Central memory CD8-positive, alpha-beta T cell (primary cell): ENCODE data around the gene ATXN10.
A peak's percentile ranks its signal among the peaks of the same experiment; 100 is the strongest.
"Not testable (repeated sequence)": the region's sequence is repeated elsewhere in the genome, so short reads cannot be mapped to it uniquely, and the experiment has no call there.

Source experiments
- ATAC-seq: fragments of 150-1000 bp; cut with Tn5 transposase; replicated peaks from 2 replicates; pipeline ENCODE4 v1.10.0; 2022; ENCODE audit warnings: mild to moderate bottlenecking, moderate FRiP score, moderate number of reproducible peaks; ENCODE audit not compliant: poor library complexity, severe bottlenecking; ENCODE audit errors: extremely low read depth
- DNase-seq, 2 donors: peaks; one replicate each; pipeline ENCODE4 v3.0.0; 2021; ENCODE audit warnings: low spot score in 2 of 2
- H3K27ac Mint-ChIP-seq: one replicate; pipeline ENCODE4 v1.8.0; 2022; ENCODE audit warnings: low read depth, mild to moderate bottlenecking, moderate library complexity, mixed read lengths
- H3K27me3 Mint-ChIP-seq: one replicate; pipeline ENCODE4 v1.8.0; 2022; ENCODE audit warnings: mixed read lengths
- H3K36me3 Mint-ChIP-seq: one replicate; pipeline ENCODE4 v1.8.0; 2022; ENCODE audit warnings: mild to moderate bottlenecking, moderate library complexity, mixed read lengths; ENCODE audit not compliant: insufficient read depth
- H3K4me1 Mint-ChIP-seq: one replicate; pipeline ENCODE4 v1.8.0; 2022; ENCODE audit warnings: mixed read lengths
- H3K4me3 Mint-ChIP-seq: one replicate; pipeline ENCODE4 v1.8.0; 2022; ENCODE audit warnings: mild to moderate bottlenecking, moderate library complexity, mixed read lengths
- H3K9me3 Mint-ChIP-seq: one replicate; pipeline ENCODE4 v1.8.0; 2022; ENCODE audit warnings: mixed read lengths

ATXN10 gene

DNA sequence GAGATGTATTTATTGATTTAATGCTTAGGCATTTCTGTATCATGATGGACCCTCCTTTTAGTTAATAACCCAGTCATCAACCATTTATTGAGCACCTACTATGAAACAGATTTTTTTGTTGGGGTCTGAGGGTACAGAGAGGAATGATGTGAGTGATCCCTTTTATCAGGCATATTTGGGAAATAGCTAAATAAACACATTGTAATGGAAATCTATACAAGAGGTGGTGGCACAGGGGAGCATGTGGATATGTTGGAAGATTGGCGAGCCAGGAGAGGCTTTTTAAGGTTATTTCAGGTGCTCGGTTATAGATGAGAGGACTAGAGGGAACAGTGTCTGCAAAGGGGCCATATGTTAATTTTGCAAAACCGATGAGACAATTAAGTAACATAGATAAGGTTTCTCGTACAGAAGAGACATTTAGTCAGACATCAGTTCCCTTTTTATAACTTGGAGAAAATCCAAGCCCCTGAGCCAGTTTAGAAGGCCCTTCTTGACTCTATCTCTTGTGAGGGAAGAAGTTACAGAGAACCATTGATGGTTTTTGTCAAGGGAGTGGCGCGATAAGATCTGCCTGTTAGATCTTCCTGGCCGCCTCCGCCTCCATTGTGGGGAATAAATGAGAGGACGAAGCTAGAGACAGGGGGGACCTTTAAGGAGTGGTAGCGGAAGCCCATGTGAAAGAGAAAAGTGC lies 2.0 kb downstream of the ATXN10 start:
- H3K4me3 Mint-ChIP-seq, result peak overlapping the region; percentile 7
- no peak for DNase-seq
- peak overlapping the region; percentile 86 for H3K27ac Mint-ChIP-seq
- H3K4me1 Mint-ChIP-seq, result peaks cover 36% of the 10 kb centered on the region
- no peaks in the 10 kb centered on the region for H3K27me3 Mint-ChIP-seq
- H3K36me3 Mint-ChIP-seq, result peaks cover 2% of the 10 kb centered on the region
- no peak for ATAC-seq
- no peaks in the 10 kb centered on the region for H3K9me3 Mint-ChIP-seq

DNA sequence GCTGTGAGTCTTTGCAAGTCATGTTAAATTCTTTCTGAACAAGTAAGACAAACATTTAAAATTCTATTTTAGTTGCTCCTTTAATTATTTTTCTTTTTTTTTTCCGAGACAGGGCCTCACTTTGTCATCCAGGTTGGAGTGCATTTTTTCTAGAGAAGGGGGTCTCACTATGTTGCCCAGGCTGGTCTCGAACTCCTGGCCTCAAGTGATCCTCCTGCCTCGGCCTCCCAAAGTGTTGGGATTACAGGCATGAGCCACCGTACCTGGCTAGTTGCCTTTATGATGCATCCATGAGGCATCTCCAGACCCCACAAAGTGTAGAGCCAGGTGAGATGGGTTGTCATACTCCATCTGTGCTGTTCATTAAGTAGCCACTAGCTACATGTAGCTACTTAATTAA lies 4.4 kb downstream of the ATXN10 start:
- Mint-ChIP-seq H3K27me3 (no peaks in the 10 kb centered on the region), H3K9me3 (no peaks in the 10 kb centered on the region), H3K36me3 (no peaks in the 10 kb centered on the region), H3K4me1 (peaks cover 51% of the 10 kb centered on the region), H3K4me3 (no peak overlapping the region), H3K27ac (no peak overlapping the region)
- ATAC-seq (no peak), DNase-seq (no peak)

DNA sequence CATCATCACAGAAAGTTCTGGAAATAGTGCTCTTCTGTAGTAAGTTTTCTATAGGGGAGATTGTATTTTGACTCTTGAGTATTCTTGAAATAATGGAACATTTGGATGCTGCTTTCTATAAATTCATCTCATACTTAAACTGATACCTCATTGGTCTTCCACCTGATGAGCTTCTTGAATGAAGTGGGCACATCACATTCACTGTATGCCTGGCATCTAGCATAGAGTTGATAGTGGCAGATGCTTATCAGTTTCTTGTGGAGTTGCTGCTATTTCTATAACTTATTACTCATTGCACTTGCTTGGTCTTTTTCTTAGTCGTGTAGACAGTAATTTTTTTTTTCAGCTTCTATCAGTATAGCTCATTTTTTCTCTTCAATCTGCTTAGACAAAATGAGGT lies 5.4 kb downstream of the ATXN10 start:
- Mint-ChIP-seq H3K36me3 (no peaks in the 10 kb centered on the region), H3K27ac (no peak overlapping the region), H3K4me1 (peaks cover 51% of the 10 kb centered on the region), H3K27me3 (no peaks in the 10 kb centered on the region), H3K9me3 (no peaks in the 10 kb centered on the region), H3K4me3 (no peak overlapping the region)
- DNase-seq (no peak), ATAC-seq (no peak)

DNA sequence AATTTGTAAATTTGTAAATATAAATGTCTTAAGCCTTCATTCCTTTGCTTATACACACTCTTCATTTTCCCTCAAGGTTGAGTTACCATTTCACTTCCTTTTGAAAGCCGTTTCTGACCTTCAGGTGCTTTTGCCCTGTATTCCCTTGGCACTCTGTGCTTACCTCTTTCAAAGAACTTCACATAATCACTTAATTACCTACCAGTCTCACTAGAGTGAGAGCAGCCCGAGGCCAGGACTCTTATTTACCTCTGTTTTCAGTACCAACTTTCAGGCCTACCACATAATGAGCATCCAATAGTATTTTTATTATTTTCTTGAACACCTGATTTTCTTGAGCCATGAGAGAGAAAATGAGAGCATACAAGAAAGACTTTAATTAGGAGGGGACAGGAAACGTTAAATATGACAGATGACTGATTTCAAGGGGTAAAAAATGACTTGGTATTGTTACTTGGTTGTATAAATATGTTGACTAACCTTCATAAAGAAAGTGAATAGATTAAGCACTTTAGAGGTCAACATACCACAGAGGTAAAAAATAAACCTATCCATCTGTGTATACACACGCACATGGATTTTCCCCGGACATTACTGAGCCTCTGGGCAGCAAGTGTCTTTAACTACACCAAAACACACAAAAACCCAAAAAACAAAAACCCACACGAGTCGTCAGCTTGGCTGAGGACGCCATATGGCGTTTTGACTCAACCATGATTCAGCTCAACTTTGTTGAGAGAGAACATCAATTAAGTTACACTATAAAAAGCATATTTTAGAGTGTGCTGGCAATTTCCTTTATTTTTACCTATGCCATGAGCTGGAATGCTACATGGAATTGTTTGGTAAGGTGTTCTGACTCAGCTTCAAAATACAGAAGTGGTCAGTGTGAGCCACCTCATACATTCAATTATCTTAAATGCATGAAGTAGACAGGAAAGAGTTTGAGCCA lies 7.6 kb downstream of the ATXN10 start:
- ATAC-seq (no peak), DNase-seq (no peak)
- peak overlapping the region; percentile 14 for H3K27ac Mint-ChIP-seq

DNA sequence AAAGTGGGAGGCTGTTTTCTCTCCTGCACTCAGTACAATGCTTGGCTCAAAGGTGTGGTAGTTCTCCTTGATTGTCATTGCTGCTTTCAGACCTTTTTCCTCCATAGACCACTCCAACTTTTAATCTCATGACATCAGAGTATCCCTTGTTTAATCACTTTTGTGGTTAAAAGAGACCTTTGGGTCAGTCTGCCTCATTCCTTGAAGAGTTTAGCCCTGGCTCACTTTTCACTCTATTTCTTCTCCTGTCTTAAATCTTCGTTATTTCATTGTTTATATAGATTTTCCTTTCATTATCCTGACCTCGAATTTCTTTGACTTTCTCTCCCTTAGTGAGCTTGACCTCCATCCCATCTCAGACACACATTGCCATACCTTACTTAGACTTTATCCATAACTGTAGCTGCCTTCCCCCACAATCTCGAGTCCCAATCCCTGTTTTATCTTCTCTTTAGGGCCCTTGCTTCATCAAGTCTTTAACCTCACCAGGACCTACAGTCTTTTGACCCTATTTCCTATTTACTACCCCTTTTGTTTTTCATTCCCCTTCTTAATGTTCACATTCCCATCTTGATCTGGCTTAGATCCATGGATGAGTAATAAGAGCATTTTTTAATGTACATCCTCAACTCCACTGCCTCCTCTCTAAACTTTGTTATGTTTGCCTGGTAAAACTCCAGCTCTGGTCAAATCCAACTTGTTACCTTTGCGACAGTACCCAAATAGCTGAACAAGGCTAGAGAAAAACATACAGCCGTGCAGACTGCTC lies 9.5 kb downstream of the ATXN10 start:
- Mint-ChIP-seq H3K4me3 (no peak overlapping the region), H3K27me3 (no peaks in the 10 kb centered on the region), H3K36me3 (no peaks in the 10 kb centered on the region), H3K4me1 (peaks cover 21% of the 10 kb centered on the region), H3K9me3 (no peaks in the 10 kb centered on the region), H3K27ac (no peak overlapping the region)
- no peak for ATAC-seq
- DNase-seq, result no peak

More for the DNA sequence above, 7.6 kb downstream of the ATXN10 start:
- no peak overlapping the region for H3K4me3 Mint-ChIP-seq
- peaks cover 31% of the 10 kb centered on the region for H3K4me1 Mint-ChIP-seq
- H3K27me3 Mint-ChIP-seq, result no peaks in the 10 kb centered on the region
- H3K36me3 Mint-ChIP-seq, result no peaks in the 10 kb centered on the region
- H3K9me3 Mint-ChIP-seq, result no peaks in the 10 kb centered on the region

DNA sequence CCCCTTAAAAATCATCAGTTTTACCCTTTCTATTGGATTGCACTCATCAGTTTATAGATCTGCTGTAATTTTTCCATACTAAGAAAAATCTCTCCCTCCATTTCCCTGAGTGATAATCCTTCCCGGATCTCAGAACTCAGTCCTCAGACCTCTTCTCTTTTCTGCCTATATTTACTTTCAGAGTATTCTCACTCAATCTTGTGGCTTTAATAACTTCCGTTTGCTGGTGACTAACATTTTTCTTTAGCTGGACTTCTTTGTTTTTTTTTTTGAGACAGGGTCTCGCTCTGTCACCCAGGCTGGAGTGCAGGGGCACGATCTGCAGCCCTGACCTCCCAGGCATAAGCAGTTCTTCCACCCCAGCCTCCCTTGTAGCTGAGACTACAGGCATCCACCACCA lies 10.4 kb downstream of the ATXN10 start:
- Mint-ChIP-seq H3K36me3 (no peaks in the 10 kb centered on the region), H3K4me3 (no peak overlapping the region), H3K4me1 (peaks cover 25% of the 10 kb centered on the region), H3K27me3 (no peaks in the 10 kb centered on the region), H3K9me3 (no peaks in the 10 kb centered on the region), H3K27ac (no peak overlapping the region)
- ATAC-seq (no peak), DNase-seq (no peak)

DNA sequence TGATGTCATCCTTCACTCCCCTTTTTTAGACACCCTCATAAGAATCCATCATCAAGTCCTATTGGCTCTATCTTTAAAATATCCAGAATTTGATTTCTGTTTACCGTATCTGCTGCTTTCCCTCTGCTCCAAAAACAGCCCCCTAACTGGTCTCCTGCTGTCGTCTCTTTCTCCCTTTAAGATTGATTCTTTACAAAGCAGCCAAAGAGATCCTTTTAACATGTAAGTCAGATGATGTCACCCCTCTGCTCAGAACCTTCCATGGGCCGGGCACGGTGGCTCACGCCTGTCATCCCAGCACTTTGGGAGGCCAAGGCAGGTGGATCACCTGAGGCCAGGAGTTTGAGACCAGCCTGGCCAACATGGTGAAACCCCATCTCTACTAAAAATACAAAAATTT lies 11.1 kb downstream of the ATXN10 start:
- H3K9me3 Mint-ChIP-seq, H3K4me3 Mint-ChIP-seq, H3K27ac Mint-ChIP-seq, ATAC-seq, DNase-seq, H3K36me3 Mint-ChIP-seq, H3K27me3 Mint-ChIP-seq: not testable (repeated sequence)
- H3K4me1 Mint-ChIP-seq, result peaks cover 26% of the 10 kb centered on the region

DNA sequence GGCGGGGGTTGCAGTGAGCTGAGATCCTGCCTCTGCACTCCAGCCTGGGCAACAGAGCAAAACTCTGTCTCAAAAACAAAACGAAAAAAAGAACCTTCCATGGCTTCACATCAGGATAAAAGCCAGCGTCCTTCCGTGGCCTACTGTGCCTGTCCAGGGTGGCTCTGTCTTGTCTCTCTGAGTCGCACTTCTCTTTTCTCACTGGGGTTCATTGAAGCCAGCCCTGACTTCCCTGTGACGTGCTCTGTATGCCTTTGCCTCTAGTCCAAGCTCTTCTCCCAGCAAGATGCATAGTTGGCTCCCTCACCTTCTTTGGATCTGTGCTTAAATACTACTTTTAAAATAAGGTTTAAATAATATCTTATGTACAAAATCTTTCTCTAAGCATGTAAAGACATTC lies 11.6 kb downstream of the ATXN10 start:
- DNase-seq (no peak), ATAC-seq (no peak)
- Mint-ChIP-seq H3K36me3 (no peaks in the 10 kb centered on the region), H3K4me1 (peaks cover 23% of the 10 kb centered on the region), H3K4me3 (no peak overlapping the region), H3K27me3 (no peaks in the 10 kb centered on the region), H3K27ac (no peak overlapping the region), H3K9me3 (no peaks in the 10 kb centered on the region)

DNA sequence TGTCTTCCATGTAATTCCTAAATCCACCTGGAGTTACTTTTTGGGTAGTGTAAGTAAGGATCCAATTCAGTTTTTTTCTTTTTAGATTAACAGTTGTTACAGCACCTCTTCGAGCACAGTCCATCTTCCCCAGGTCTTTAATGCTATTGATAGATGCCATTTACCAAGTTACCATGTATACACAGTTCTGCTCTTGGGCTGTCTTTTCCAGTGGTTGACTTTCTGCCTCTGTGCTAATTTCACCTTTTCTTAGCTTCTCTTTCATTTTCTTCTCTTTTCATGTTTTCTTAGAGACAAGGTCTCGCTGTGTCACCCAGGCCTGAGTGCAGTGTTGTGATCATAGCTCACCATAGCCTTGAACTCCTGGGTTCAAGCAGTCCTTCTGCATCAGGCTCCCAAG lies 12.0 kb downstream of the ATXN10 start:
- no peak overlapping the region for H3K4me3 Mint-ChIP-seq
- H3K9me3 Mint-ChIP-seq, result no peaks in the 10 kb centered on the region
- ATAC-seq (no peak), DNase-seq (no peak)
- H3K27me3 Mint-ChIP-seq, result no peaks in the 10 kb centered on the region
- no peak overlapping the region for H3K27ac Mint-ChIP-seq
- H3K4me1 Mint-ChIP-seq, result peaks cover 27% of the 10 kb centered on the region
- H3K36me3 Mint-ChIP-seq, result no peaks in the 10 kb centered on the region

DNA sequence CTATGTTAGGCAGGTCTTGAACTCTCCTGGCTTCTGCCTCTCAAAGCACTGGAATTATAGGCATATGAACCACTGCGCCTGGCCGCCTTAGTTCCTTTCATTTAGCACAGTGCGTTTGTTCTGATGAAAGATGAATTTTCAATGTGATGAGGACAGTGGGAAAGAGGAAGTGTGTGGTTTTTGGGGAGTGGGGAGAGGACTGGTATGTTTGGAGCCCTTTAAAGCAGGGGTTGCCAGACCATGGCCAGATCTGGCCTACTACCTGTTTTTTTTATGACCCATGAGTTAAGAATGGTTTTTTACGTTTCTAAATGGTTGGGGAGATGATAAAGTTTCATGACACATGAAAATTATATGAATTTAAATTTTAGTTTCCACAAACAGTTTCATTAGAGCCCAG lies 12.5 kb downstream of the ATXN10 start:
- ATAC-seq (no peak), DNase-seq (no peak)
- no peaks in the 10 kb centered on the region for H3K27me3 Mint-ChIP-seq
- H3K36me3 Mint-ChIP-seq, result peaks cover under 1% of the 10 kb centered on the region
- H3K4me1 Mint-ChIP-seq, result peaks cover 27% of the 10 kb centered on the region
- no peak overlapping the region for H3K27ac Mint-ChIP-seq
- no peaks in the 10 kb centered on the region for H3K9me3 Mint-ChIP-seq
- no peak overlapping the region for H3K4me3 Mint-ChIP-seq

DNA sequence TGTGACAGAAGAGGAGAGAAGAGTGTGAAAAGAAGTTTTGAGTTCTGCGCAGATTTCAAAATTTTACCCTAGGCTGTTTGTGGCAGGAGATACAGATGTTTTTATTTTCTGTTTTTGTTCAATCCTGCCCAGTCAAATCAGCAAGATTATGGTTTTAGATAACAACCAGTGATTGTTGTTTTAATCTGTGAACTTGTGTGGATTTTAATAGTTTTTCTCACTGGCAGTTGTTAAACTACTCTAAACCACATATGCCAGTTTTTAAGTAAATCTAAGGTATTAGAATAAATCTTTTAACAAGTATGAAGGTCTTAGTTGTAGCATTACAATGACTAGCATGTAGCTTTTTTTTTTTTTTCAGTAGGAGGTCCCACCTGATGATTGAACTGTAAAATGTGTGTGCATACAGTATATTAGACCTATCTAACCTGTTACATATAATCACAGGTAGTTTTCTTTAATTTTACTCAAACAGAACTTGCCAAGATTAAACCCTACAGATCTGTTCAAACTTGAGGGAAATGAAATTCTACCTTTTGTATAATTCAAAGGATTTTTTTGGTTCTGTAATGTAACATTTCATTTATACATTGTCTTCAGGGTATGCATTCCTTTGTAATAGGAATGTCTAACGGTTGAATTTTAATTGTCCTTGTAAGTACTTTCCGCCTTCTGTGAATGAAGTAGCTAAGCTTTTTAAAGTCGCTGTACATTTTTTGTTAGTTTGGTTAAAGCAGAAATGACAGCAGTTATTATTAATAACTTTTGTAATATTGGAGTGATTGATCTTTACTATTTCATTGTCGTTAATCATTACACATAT lies 13.3 kb downstream of the ATXN10 start:
- Mint-ChIP-seq H3K27me3 (no peaks in the 10 kb centered on the region), H3K27ac (no peak overlapping the region), H3K4me1 (peaks cover 26% of the 10 kb centered on the region), H3K36me3 (peaks cover 7% of the 10 kb centered on the region), H3K9me3 (no peaks in the 10 kb centered on the region), H3K4me3 (no peak overlapping the region)
- ATAC-seq (no peak), DNase-seq (no peak)

DNA sequence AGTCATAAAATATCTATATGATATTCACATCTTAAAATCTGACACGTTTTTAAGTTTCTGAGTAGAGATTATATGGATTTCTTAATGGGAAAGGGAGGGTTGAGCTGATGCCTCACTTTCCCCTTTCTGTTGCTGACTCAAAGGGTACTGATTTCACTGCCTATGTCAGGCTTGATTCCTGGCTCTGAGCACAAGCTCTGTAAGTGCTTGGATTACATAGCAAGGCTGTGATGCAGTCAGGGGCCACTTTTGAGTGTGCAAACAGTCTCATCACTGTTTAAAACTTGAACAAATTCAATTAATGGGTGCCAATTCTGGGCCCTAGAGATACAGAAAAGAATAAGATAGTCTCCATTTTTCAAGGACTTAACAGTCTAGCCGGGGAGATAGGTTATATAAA lies 14.4 kb downstream of the ATXN10 start:
- Mint-ChIP-seq H3K36me3 (peaks cover 9% of the 10 kb centered on the region), H3K27ac (no peak overlapping the region), H3K4me3 (no peak overlapping the region), H3K9me3 (no peaks in the 10 kb centered on the region), H3K27me3 (no peaks in the 10 kb centered on the region), H3K4me1 (peaks cover 28% of the 10 kb centered on the region)
- ATAC-seq (no peak), DNase-seq (no peak)
